SK-N-MC (cell line): ENCODE data around the gene XPO5.
A peak's percentile ranks its signal among the peaks of the same experiment; 100 is the strongest.

Experiments used
- DNase-seq: peaks from one replicate; pipeline ENCODE4 v3.0.0-alpha.2; 2011; ENCODE audit warnings: low read depth, low spot score
- H3K27ac ChIP-seq: fragments of 200-600 bp; sonication (generic); 2 replicates; pipeline ENCODE4 v1.5.1; 2016; ENCODE audit warnings: mixed run types
- H3K36me3 ChIP-seq: fragments of 200-600 bp; sonication (generic); 2 replicates; pipeline ENCODE4 v1.6.1; 2017; ENCODE audit warnings: antibody characterized with exemption, low read length, mixed read lengths; ENCODE audit not compliant: insufficient read depth
- H3K4me3 ChIP-seq: fragments of 200-600 bp; sonication (generic); 2 replicates; pipeline ENCODE4 v1.5.1; 2016
- H3K9ac ChIP-seq: fragments of 200-600 bp; sonication (generic); 2 replicates; pipeline ENCODE4 v1.8.0; 2017; ENCODE audit warnings: mixed run types, mixed read lengths; ENCODE audit not compliant: insufficient read length
- H3K9me3 ChIP-seq: fragments of 200-600 bp; sonication (generic); 2 replicates; pipeline ENCODE4 v1.6.1; 2017; ENCODE audit warnings: low read depth, mild to moderate bottlenecking, antibody characterized with exemption, low read length, moderate library complexity, mixed read lengths
- EZH2 ChIP-seq: fragments of 200-600 bp; sonication (generic); IDR thresholded peaks from one replicate; pipeline ENCODE4 v1.6.1; 2017; ENCODE audit warnings: antibody characterized with exemption
- FOXP2 ChIP-seq: optimal IDR thresholded peaks from 2 replicates; pipeline ENCODE3; 2011; ENCODE audit warnings: mild to moderate bottlenecking, moderate library complexity; ENCODE audit not compliant: insufficient read depth; ENCODE audit errors: extremely low read length, control extremely low read depth
- POLR2AphosphoS5 ChIP-seq: IDR thresholded peaks from 2 replicates; pipeline ENCODE4 v1.6.1; 2012; ENCODE audit warnings: mild to moderate bottlenecking, low read depth, low read length, borderline replicate concordance

XPO5 gene

GRCh38 chr6:43532201-43532600, 43.6 kb downstream of the XPO5 start:
- Histone ChIP-seq H3K4me3 (no peak overlapping the region), H3K36me3 (peaks cover 70% of the 10 kb centered on the region), H3K9me3 (no peaks in the 10 kb centered on the region), H3K27ac (no peak overlapping the region), H3K9ac (no peak overlapping the region)
- no peak for DNase-seq
- TF ChIP-seq FOXP2 = no peak
- TF ChIP-seq POLR2AphosphoS5 = no peak
- no peak for TF ChIP-seq EZH2

- no peak for DNase-seq
- no peak for TF ChIP-seq EZH2
- TF ChIP-seq FOXP2 = no peak
- no peak; the same call in 1 of the 2 replicates for TF ChIP-seq POLR2AphosphoS5
- Histone ChIP-seq H3K9ac (no peak overlapping the region), H3K4me3 (no peak overlapping the region), H3K36me3 (peaks cover 97% of the 10 kb centered on the region), H3K9me3 (no peaks in the 10 kb centered on the region), H3K27ac (no peak overlapping the region)
These were observed 51.3 kb downstream of the XPO5 start for GRCh38 chr6:43524483-43524961.

- Histone ChIP-seq H3K27ac (no peak overlapping the region), H3K4me3 (no peak overlapping the region), H3K36me3 (peaks cover 93% of the 10 kb centered on the region), H3K9ac (no peak overlapping the region), H3K9me3 (no peaks in the 10 kb centered on the region)
- no peak for DNase-seq
- TF ChIP-seq POLR2AphosphoS5 (no peak; the same call in 1 of the 2 replicates), FOXP2 (no peak), EZH2 (no peak)
These were observed 52.6 kb downstream of the XPO5 start for GRCh38 chr6:43523284-43523683.

GRCh38 chr6:43522547-43523261, 53.1 kb downstream of the XPO5 start:
- TF ChIP-seq POLR2AphosphoS5 (peak; percentile 29; the same call in 1 of the 2 replicates), EZH2 (no peak), FOXP2 (no peak)
- no peak overlapping the region for H3K4me3 ChIP-seq
- no peak overlapping the region for H3K9ac ChIP-seq
- H3K36me3 ChIP-seq = peaks cover 87% of the 10 kb centered on the region
- H3K9me3 ChIP-seq = no peaks in the 10 kb centered on the region
- no peak for DNase-seq
- no peak overlapping the region for H3K27ac ChIP-seq

GRCh38 chr6:43521836-43522235, 54.0 kb downstream of the XPO5 start:
- Histone ChIP-seq H3K27ac (no peak overlapping the region), H3K9ac (no peak overlapping the region), H3K4me3 (no peak overlapping the region), H3K9me3 (no peaks in the 10 kb centered on the region), H3K36me3 (peaks cover 79% of the 10 kb centered on the region)
- no peak for DNase-seq
- TF ChIP-seq EZH2 = no peak
- TF ChIP-seq POLR2AphosphoS5 = no peak
- TF ChIP-seq FOXP2 = no peak

- H3K9ac ChIP-seq = no peak overlapping the region
- no peaks in the 10 kb centered on the region for H3K9me3 ChIP-seq
- DNase-seq = no peak
- no peak overlapping the region for H3K27ac ChIP-seq
- peaks cover 69% of the 10 kb centered on the region for H3K36me3 ChIP-seq
- no peak overlapping the region for H3K4me3 ChIP-seq
- TF ChIP-seq POLR2AphosphoS5 (0 out of 2 replicates have a peak, but pooled peaks have one; percentile 14), FOXP2 (no peak)
These were observed 55.7 kb downstream of the XPO5 start for GRCh38 chr6:43520097-43520496.

GRCh38 chr6:43517505-43518357, 58.1 kb downstream of the XPO5 start:
- peaks cover 63% of the 10 kb centered on the region for H3K36me3 ChIP-seq
- DNase-seq = no peak
- peak overlapping the region; percentile 96 for H3K9ac ChIP-seq
- peak overlapping the region; percentile 73; the same call in 1 of the 2 replicates for H3K27ac ChIP-seq
- H3K9me3 ChIP-seq = no peaks in the 10 kb centered on the region
- peak overlapping the region; percentile 99 for H3K4me3 ChIP-seq
- TF ChIP-seq EZH2 (no peak), FOXP2 (no peak), POLR2AphosphoS5 (no peak)
